CD1c-positive myeloid dendritic cell (primary cell): Measurements from ENCODE around the gene XIST.
"Not testable (repeated sequence)": the region's sequence is repeated elsewhere in the genome, so short reads cannot be mapped to it uniquely, and the experiment has no call there.

Experiments
- DNase-seq: peaks from one replicate; pipeline ENCODE4 v3.0.0-alpha.2; 2016; ENCODE audit errors: extremely low spot score

XIST gene

DNA sequence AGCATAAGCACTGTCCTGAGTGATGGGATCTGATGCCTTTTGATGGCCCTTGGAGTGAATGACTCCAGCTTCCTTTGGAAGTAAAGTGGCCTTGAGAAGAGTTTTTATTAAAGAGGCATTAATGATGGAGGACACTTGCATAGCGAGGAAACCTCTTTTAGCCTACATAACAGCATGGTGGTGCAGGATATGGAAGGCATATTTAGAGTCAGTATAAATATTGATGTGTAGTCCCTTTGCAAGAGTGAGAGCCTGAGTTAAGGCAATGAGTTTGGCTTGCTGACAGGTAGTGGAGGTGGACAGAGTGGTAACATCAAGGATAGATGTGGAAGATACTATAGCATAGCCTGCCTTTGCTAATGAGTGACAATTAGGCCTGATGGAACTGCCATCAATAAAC is 48.4 kb downstream of the XIST start:
- not testable (repeated sequence) for DNase-seq

DNA sequence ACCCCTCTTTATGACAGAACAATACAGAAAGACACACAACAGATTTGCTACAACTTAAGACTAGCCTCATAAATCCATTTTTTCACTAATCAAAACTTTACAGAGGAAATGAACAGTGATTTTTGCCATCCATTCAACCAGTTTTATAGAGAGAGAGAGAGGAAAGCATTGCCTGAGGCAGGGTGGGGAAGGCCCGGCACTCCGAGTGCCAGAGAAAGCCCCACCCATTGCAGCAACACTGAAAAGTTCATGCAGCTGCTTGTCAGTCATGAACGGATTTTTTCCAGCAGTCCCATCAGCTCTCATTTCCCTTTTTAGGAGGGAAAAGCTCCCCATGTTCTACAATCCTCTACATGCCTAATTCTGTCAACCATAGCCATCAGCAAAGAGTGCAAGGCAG is 52.6 kb downstream of the XIST start:
- no peak for DNase-seq

DNA sequence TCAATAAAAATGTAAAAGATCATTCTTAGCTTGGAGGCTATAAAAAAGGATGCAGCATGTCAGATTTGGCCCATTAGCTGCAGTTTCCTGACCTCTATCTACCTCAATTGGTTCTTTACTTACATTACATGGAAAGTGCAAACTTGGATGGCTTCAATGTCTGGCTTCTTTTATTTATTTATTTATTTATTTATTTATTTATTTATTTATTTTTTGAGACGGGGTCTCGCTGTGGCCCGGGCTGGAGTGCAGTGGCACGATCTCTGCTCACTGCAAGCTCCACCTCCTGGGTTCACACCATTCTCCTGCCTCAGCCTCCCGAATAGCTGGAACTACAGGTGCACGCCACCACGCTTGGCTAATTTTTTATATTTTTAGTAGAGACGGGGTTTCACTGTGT is 60.0 kb downstream of the XIST start:
- DNase-seq = not testable (repeated sequence)

DNA sequence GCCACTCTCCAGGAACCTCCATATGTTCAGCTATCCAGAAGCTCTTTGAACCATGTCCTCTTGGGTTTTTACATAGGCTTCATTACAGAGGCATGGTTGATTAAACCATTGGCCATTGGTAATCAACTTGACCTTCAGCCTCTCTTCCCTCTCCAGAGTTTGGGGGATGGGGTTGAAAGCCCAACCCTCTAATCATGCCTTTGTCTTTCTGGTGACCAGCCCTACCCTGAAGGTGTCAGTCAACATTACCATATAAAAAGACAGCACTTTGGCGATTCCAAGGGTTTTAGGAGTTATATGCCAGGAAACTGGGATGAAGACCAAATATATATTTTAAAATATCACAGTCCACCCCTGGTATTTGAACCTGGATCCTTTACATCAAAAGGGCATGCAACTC is 67.0 kb downstream of the XIST start:
- no peak for DNase-seq
